ENCODE data around the gene NSRP1. TPM values are rescaled to one million over a fixed set of nuclear protein-coding genes. Genes with fewer than 3 reads are reported as not detected.

Gene NSRP1
- 10 to 100 TPM in 3 of 4 donors, 1 to 10 TPM in 1; 7.4 to 23.8 (median 17.8) TPM for total RNA-seq

GRCh38 chr17:30116661-30117551 lies at the start of gene NSRP1:
TSS of gene NSRP1 (plus strand) at chr17:30116816. CDS start at chr17:30116844, 28 bp downstream.
- peak; percentile 93 to 99 for DNase-seq (ENCODE audit: low spot score in 2 of 2)
- WGBS, 2 donors, result 0% methylated on average over 47 of the region's 47 CpGs
- peak within 1 kb of the TSS; percentile 65 for H3K4me3 ChIP-seq (ENCODE audit: low read depth, poor library complexity, severe bottlenecking)
- intact Hi-C loops (cut with DNase I; ENCODE audit: low total_unique reads), result no loop called here
- TF ChIP-seq CTCF (IDR thresholded peaks at IDR 0.05) (no peak), POLR2A (IDR thresholded peaks at IDR 0.05) (peak in 1 of 2 donors; percentile 77)

DNA sequence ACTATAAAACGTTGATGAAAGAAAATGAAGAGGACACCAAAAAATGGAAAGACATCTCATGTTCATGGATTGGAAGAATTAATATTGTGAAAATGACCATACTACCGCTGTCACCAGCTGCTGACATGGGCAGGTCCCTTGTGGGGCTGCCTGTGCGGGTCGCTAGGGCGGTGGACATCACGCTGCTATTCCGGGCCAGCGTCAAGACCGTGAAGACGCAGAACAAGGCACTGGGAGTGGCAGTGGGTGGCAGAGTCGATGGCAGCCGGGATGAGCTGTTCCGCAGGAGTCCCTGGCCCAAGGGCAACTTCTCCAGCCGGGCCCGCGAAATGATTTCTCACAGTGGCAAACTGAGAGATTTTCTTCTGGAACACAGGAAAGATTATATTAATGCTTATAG lies 48.2 kb upstream of the NSRP1 start:
- intact Hi-C loops (cut with DNase I; ENCODE audit: low total_unique reads), result no loop called here
- no peak overlapping the region for H3K4me3 ChIP-seq (ENCODE audit: low read depth, poor library complexity, severe bottlenecking)
- WGBS, 2 donors, result 93 to 94% methylated on average over 16 of the region's 16 CpGs
- no peak for DNase-seq (ENCODE audit: low spot score in 2 of 2)
- TF ChIP-seq CTCF (IDR thresholded peaks at IDR 0.05) (no peak), POLR2A (IDR thresholded peaks at IDR 0.05) (no peak)

GRCh38 chr17:30074254-30074653 lies 42.4 kb upstream of the NSRP1 start:
- H3K4me3 ChIP-seq (ENCODE audit: low read depth, poor library complexity, severe bottlenecking), result no peak overlapping the region
- no peak for TF ChIP-seq POLR2A (IDR thresholded peaks at IDR 0.05)
- TF ChIP-seq CTCF (IDR thresholded peaks at IDR 0.05), result no peak
- no peak for DNase-seq (ENCODE audit: low spot score in 2 of 2)
- intact Hi-C loops (cut with DNase I; ENCODE audit: low total_unique reads), result no loop called here
- WGBS, 2 donors, result 81 to 90% methylated on average over 2 of the region's 2 CpGs

- intact Hi-C loops (cut with DNase I; ENCODE audit: low total_unique reads), result no loop called here
- WGBS, 2 donors, result 89 to 90% methylated on average over 2 of the region's 2 CpGs
- DNase-seq (ENCODE audit: low spot score in 2 of 2), result no peak
- no peak for TF ChIP-seq CTCF (IDR thresholded peaks at IDR 0.05)
- no peak for TF ChIP-seq POLR2A (IDR thresholded peaks at IDR 0.05)
- H3K4me3 ChIP-seq (ENCODE audit: low read depth, poor library complexity, severe bottlenecking), result no peak overlapping the region
Observed at GRCh38 chr17:30074730-30075129, 41.9 kb upstream of the NSRP1 start.

GRCh38 chr17:30082773-30083172 lies 33.8 kb upstream of the NSRP1 start:
- no peak overlapping the region for H3K4me3 ChIP-seq (ENCODE audit: low read depth, poor library complexity, severe bottlenecking)
- DNase-seq (ENCODE audit: low spot score in 2 of 2), result no peak
- no peak for TF ChIP-seq CTCF (IDR thresholded peaks at IDR 0.05)
- WGBS, 2 donors, result 89 to 93% methylated on average over 5 of the region's 5 CpGs
- intact Hi-C loops (cut with DNase I; ENCODE audit: low total_unique reads), result no loop called here
